ENCODE measurements around the gene ADAMTS12.

Gene ADAMTS12

GRCh38 chr5:33934176-33934575 is 42.4 kb upstream of the ADAMTS12 start:
- Histone ChIP-seq H3K4me3 (no peak overlapping the region), H3K9me3 (no peaks in the 10 kb centered on the region), H3K27me3 (peaks cover 0 to 32% of the 10 kb centered on the region in 2 donors), H3K4me1 (peaks cover 0 to 21% (median 19%) of the 10 kb centered on the region in 4 donors), H3K36me3 (no peaks in the 10 kb centered on the region), H3K27ac (no peak overlapping the region)
- intact Hi-C loops (cut with DNase I; ENCODE audit: low total_unique reads) = loop anchor here (10.0 kb wide), 1 partner anchor 499 kb away; no protein-coding TSS in a partner anchor
- no peak for TF ChIP-seq CTCF (IDR thresholded peaks at IDR 0.05)
- DNase-seq = no peak

- DNase-seq = no peak
- Histone ChIP-seq H3K27me3 (peaks cover 0 to 28% of the 10 kb centered on the region in 2 donors), H3K27ac (no peak overlapping the region), H3K36me3 (no peaks in the 10 kb centered on the region), H3K4me1 (peaks cover 0 to 21% (median 19%) of the 10 kb centered on the region in 4 donors), H3K4me3 (no peak overlapping the region), H3K9me3 (no peaks in the 10 kb centered on the region)
- no peak for TF ChIP-seq CTCF (IDR thresholded peaks at IDR 0.05)
- intact Hi-C loops (cut with DNase I; ENCODE audit: low total_unique reads) = loop anchor here (10.0 kb wide), 1 partner anchor 499 kb away; no protein-coding TSS in a partner anchor
Measured at GRCh38 chr5:33933723-33934169, 42.0 kb upstream of the ADAMTS12 start.

GRCh38 chr5:33931136-33931535 is 39.3 kb upstream of the ADAMTS12 start:
- Histone ChIP-seq H3K9me3 (no peaks in the 10 kb centered on the region), H3K27ac (no peak overlapping the region), H3K4me3 (no peak overlapping the region), H3K36me3 (no peaks in the 10 kb centered on the region), H3K4me1 (peaks cover 0 to 6% (median 5%) of the 10 kb centered on the region in 4 donors), H3K27me3 (peaks cover 0 to 2% of the 10 kb centered on the region in 2 donors)
- TF ChIP-seq CTCF (IDR thresholded peaks at IDR 0.05) = no peak
- DNase-seq = no peak
- intact Hi-C loops (cut with DNase I; ENCODE audit: low total_unique reads) = loop anchor here (10.0 kb wide), 1 partner anchor 496 kb away; no protein-coding TSS in a partner anchor

GRCh38 chr5:33929925-33930690 is 38.3 kb upstream of the ADAMTS12 start:
- H3K9me3 ChIP-seq = no peaks in the 10 kb centered on the region
- intact Hi-C loops (cut with DNase I; ENCODE audit: low total_unique reads) = loop anchor here (10.0 kb wide), 1 partner anchor 495 kb away; no protein-coding TSS in a partner anchor

GRCh38 chr5:33928283-33928682 is 36.5 kb upstream of the ADAMTS12 start:
- Histone ChIP-seq H3K4me1 (no peaks in the 10 kb centered on the region), H3K4me3 (no peak overlapping the region)
- intact Hi-C loops (cut with DNase I; ENCODE audit: low total_unique reads) = no loop called here

More at GRCh38 chr5:33929925-33930690, 38.3 kb upstream of the ADAMTS12 start:
- H3K27ac ChIP-seq = no peak overlapping the region
- no peaks in the 10 kb centered on the region for H3K27me3 ChIP-seq
- H3K36me3 ChIP-seq = no peaks in the 10 kb centered on the region
- DNase-seq = no peak
- TF ChIP-seq CTCF (IDR thresholded peaks at IDR 0.05) = no peak
- no peaks in the 10 kb centered on the region for H3K4me1 ChIP-seq
- H3K4me3 ChIP-seq = no peak overlapping the region

More at GRCh38 chr5:33928283-33928682, 36.5 kb upstream of the ADAMTS12 start:
- H3K27ac ChIP-seq = no peak overlapping the region
- H3K36me3 ChIP-seq = no peaks in the 10 kb centered on the region
- TF ChIP-seq CTCF (IDR thresholded peaks at IDR 0.05) = no peak
- H3K9me3 ChIP-seq = no peaks in the 10 kb centered on the region
- H3K27me3 ChIP-seq = no peaks in the 10 kb centered on the region
- DNase-seq = no peak

All from tibial artery (tissue), 4 donors.